GM23338 (cell line): ENCODE measurements around the gene MYCBPAP. TPM values are rescaled to one million over a fixed set of nuclear protein-coding genes. Genes with fewer than 3 reads are reported as not detected.
A peak's percentile ranks its signal among the peaks of the same experiment; 100 is the strongest.

ENCODE experiments used
- ATAC-seq: fragments of 200-7000 bp; cut with Tn5 transposase; 3 replicates; pipeline ENCODE4 v1.9.1; 2020
- DNase-seq: peaks from one replicate; pipeline ENCODE4 v3.0.0-alpha.2; 2015; ENCODE audit warnings: low spot score
- H2AFZ ChIP-seq: fragments of 200-600 bp; sonication (generic); 2 replicates; pipeline ENCODE4 v1.8.0; 2016; ENCODE audit warnings: antibody characterized with exemption, mild to moderate bottlenecking, moderate library complexity
- H3F3A ChIP-seq: fragments of 200-600 bp; sonication (generic); replicated peaks from 2 replicates; pipeline ENCODE4 v1.8.0; 2017; ENCODE audit warnings: antibody characterized with exemption, mixed run types, low read depth
- H3K27ac ChIP-seq: fragments of 200-600 bp; sonication (generic); 2 replicates; pipeline ENCODE4 v1.6.1; 2016; ENCODE audit warnings: low read depth
- H3K27me3 ChIP-seq: fragments of 200-600 bp; sonication (generic); 2 replicates; pipeline ENCODE4 v1.8.0; 2016; ENCODE audit warnings: mild to moderate bottlenecking, mixed run types, moderate library complexity; ENCODE audit not compliant: insufficient read depth
- H3K36me3 ChIP-seq: fragments of 200-600 bp; sonication (generic); 2 replicates; pipeline ENCODE4 v1.8.0; 2016; ENCODE audit warnings: mild to moderate bottlenecking; ENCODE audit not compliant: insufficient read depth
- H3K4me1 ChIP-seq: fragments of 200-600 bp; sonication (generic); 2 replicates; pipeline ENCODE4 v1.8.0; 2016; ENCODE audit warnings: mild to moderate bottlenecking, moderate library complexity; ENCODE audit not compliant: insufficient read depth
- H3K4me2 ChIP-seq: fragments of 200-600 bp; sonication (generic); 2 replicates; pipeline ENCODE4 v1.7.1; 2017; ENCODE audit warnings: mixed run types
- H3K4me3 ChIP-seq: fragments of 200-600 bp; sonication (generic); 2 replicates; pipeline ENCODE4 v1.6.1; 2016; ENCODE audit warnings: mixed run types
- H3K79me2 ChIP-seq: fragments of 200-600 bp; sonication (generic); replicated peaks from 2 replicates; pipeline ENCODE4 v1.8.0; 2017; ENCODE audit warnings: mild to moderate bottlenecking; ENCODE audit not compliant: insufficient read depth
- H3K9me2 ChIP-seq: fragments of 200-600 bp; sonication (generic); 2 replicates; pipeline ENCODE4 v1.8.0; 2017; ENCODE audit not compliant: insufficient read depth
- H4K20me1 ChIP-seq: fragments of 200-600 bp; sonication (generic); replicated peaks from 2 replicates; pipeline ENCODE4 v1.8.0; 2017; ENCODE audit warnings: mild to moderate bottlenecking; ENCODE audit not compliant: insufficient read depth
- H3K27ac Mint-ChIP-seq: 2 replicates; pipeline ENCODE4 v1.8.0; 2020; ENCODE audit warnings: inconsistent platforms, mild to moderate bottlenecking, moderate library complexity, mixed read lengths
- H3K27me3 Mint-ChIP-seq: 3 replicates; pipeline ENCODE4 v1.8.0; 2022; ENCODE audit warnings: low read depth, mild to moderate bottlenecking, moderate library complexity, mixed read lengths, inconsistent platforms; ENCODE audit not compliant: insufficient read depth, poor library complexity
- H3K36me3 Mint-ChIP-seq: 3 replicates; pipeline ENCODE4 v1.8.0; 2021; ENCODE audit warnings: low read depth, mild to moderate bottlenecking, inconsistent platforms, moderate library complexity, mixed read lengths
- H3K4me1 Mint-ChIP-seq: 3 replicates; pipeline ENCODE4 v1.8.0; 2020; ENCODE audit warnings: mild to moderate bottlenecking, inconsistent platforms, mixed read lengths
- H3K4me3 Mint-ChIP-seq: 3 replicates; pipeline ENCODE4 v1.8.0; 2021; ENCODE audit warnings: moderate library complexity, mild to moderate bottlenecking, inconsistent platforms, mixed read lengths
- H3K9me3 Mint-ChIP-seq: 3 replicates; pipeline ENCODE4 v1.8.0; 2020; ENCODE audit warnings: moderate library complexity, mild to moderate bottlenecking, inconsistent platforms, mixed read lengths
- CREB1 ChIP-seq: fragments of 250-450 bp; sonication (Bioruptor Pico); IDR thresholded peaks from 2 replicates; pipeline ENCODE4 v1.5.0; 2020; ENCODE audit warnings: low read depth, mild to moderate bottlenecking, moderate library complexity
- ETS1 ChIP-seq: IDR thresholded peaks from 2 replicates; pipeline ENCODE4 v1.6.1; 2016; ENCODE audit warnings: antibody characterized with exemption
- EZH2 ChIP-seq: fragments of 200-600 bp; sonication (generic); IDR thresholded peaks from one replicate; pipeline ENCODE4 v1.8.0; 2017; ENCODE audit warnings: antibody characterized with exemption, mild to moderate bottlenecking, low read depth; ENCODE audit not compliant: unreplicated experiment
- EZH2phosphoT487 ChIP-seq: fragments of 200-600 bp; sonication (generic); IDR thresholded peaks from one replicate; pipeline ENCODE4 v1.8.1; 2018; ENCODE audit warnings: antibody characterized with exemption; ENCODE audit not compliant: unreplicated experiment
- JUNB ChIP-seq: IDR thresholded peaks from one replicate; pipeline ENCODE4 v1.6.1; 2016; ENCODE audit warnings: antibody characterized with exemption; ENCODE audit not compliant: unreplicated experiment
- NANOG ChIP-seq: IDR thresholded peaks from 2 replicates; pipeline ENCODE4 v1.6.1; 2016; ENCODE audit warnings: antibody characterized with exemption, borderline replicate concordance
- POLR2AphosphoS5 ChIP-seq: IDR thresholded peaks from 2 replicates; pipeline ENCODE4 v1.6.1; 2016; ENCODE audit warnings: antibody characterized with exemption, low read depth
- REST ChIP-seq: IDR thresholded peaks from one replicate; pipeline ENCODE4 v1.6.1; 2018; ENCODE audit warnings: antibody characterized with exemption; ENCODE audit not compliant: unreplicated experiment
- STAT1 ChIP-seq: IDR thresholded peaks from one replicate; pipeline ENCODE4 v1.6.1; 2016; ENCODE audit warnings: antibody characterized with exemption; ENCODE audit not compliant: unreplicated experiment
- ZNF114 ChIP-seq: fragments of 250-450 bp; sonication (Bioruptor Pico); IDR thresholded peaks from 2 replicates; pipeline ENCODE4 v1.5.0; 2020; ENCODE audit warnings: mild to moderate bottlenecking, moderate library complexity
- ZNF331 ChIP-seq: fragments of 250-450 bp; sonication (Bioruptor Pico); IDR thresholded peaks from 2 replicates; pipeline ENCODE4 v1.5.0; 2020; ENCODE audit warnings: low read depth, mild to moderate bottlenecking, moderate library complexity
- ZNF462 ChIP-seq: fragments of 250-450 bp; sonication (Bioruptor Pico); IDR thresholded peaks from 2 replicates; pipeline ENCODE4 v1.5.0; 2020; ENCODE audit warnings: mild to moderate bottlenecking, moderate library complexity
- polyA plus RNA-seq: library from polyadenylated mRNA; unstranded; fragments of >200 nt; fragmentation: Nextera tagmentation; extraction: Ambion mirVana; gene quantifications from 2 replicates; pipeline ENCODE4 v1.2.1, GENCODE V29; 2016
- total RNA-seq: library from RNA; depleted of rRNA; stranded (reverse); fragments of >200 nt; shearing (Covaris generic); gene quantifications from 2 replicates; pipeline ENCODE4 v1.2.3, GENCODE V29; 2014
- TF ChIP-seq, protein P1 (sequence below), 2 experiments: fragments of 200-600 bp in 1 of 2; sonication (generic) in 1 of 2; conservative IDR thresholded peaks; 2 replicates each; pipeline versions ENCODE4 v1.5.1 to v1.6.1; 2016 to 2017; ENCODE audit warnings: antibody characterized with exemption in 2 of 2, low read depth in 2 of 2, mild to moderate bottlenecking in 2 of 2, moderate library complexity in 1 of 2

MYCBPAP gene
- total and polyA plus RNA-seq, 2 experiments from 2014 or later, result 0.63 to 1.7 TPM

DNA sequence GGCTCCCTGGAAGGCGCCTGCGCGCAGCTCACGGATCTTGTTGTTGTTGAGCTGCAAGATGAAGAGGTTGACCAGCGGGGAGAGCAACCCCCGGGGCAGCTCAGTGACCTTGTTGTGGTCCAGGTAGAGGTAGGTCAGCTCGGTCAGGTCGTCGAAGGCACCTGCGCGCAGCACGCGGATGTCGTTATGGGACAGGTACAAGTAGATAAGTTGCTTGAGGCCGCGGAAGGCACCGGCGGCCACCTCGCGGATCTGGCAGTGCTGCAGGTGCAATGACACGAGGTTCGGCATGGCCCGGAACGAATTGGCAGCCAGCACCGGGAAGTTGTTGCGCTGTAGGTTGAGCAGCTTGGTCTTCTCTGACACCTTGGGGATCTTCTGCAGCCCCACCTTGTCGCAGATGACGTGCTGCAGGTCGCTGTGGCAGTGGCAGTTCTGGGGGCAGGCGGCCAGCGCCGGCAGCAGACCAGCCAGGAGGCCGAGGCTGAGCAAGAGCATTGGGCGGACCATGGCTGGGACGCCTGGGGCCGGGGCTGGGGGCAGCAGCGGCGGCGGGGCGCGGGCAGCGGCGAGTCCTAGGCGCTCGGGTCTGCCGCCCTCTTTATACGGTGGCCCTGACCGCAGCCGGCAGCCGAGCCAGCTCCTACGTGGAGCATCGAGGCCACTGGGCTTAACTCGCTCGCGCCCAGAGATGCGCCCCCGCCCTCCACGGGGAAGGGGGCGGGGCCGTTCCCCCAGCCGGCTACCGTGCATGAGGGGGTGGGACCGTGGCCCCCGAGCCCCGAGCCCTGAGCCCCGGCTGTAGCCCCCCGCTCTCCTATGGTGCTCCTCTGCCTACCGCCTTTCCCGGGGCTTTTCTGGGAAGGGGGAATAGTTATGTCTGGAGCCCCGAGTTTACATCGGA is 39.7 kb upstream of the MYCBPAP start, which contains the start of gene CHAD:
TSS of gene CHAD (minus strand) at position 577 of the 904 bp plus-strand sequence. CDS start at position 510, 67 bp downstream.
- peaks cover 16% of the 10 kb centered on the region; the same call in 1 of the 2 replicates for H3K4me1 ChIP-seq
- H3K9me2 ChIP-seq, result no peaks in the 10 kb centered on the region
- H2AFZ ChIP-seq, result 0 out of 2 replicates have a peak within 1 kb of the TSS, but pooled peaks have one; percentile 66
- peak; percentile 53 for DNase-seq
- Mint-ChIP-seq H3K27ac (no peak within 1 kb of the TSS), H3K9me3 (no peaks in the 10 kb centered on the region; the same call in 2 of the 3 replicates), H3K4me1 (peaks cover 21% of the 10 kb centered on the region), H3K4me3 (peak within 1 kb of the TSS; percentile 72), H3K27me3 (peaks cover 36% of the 10 kb centered on the region), H3K36me3 (peaks cover 4% of the 10 kb centered on the region; the same call in 1 of the 3 replicates)
- H3K79me2 ChIP-seq, result no peaks in the 10 kb centered on the region
- H4K20me1 ChIP-seq, result peaks cover 7% of the 10 kb centered on the region; the same call in 1 of the 2 replicates
- H3K36me3 ChIP-seq, result no peaks in the 10 kb centered on the region
- peak; percentile 69 for ATAC-seq
- H3F3A ChIP-seq, result 0 out of 2 replicates have a peak, but pooled peaks cover 4% of the 10 kb centered on the region
- no peak within 1 kb of the TSS for H3K27ac ChIP-seq
- H3K4me2 ChIP-seq, result peak within 1 kb of the TSS; percentile 95
- no peak for TF ChIP-seq EZH2
- TF ChIP-seq STAT1, result no peak
- TF ChIP-seq POLR2AphosphoS5, result no peak
- no peak for TF ChIP-seq NANOG
- no peak for TF ChIP-seq ZNF462
- TF ChIP-seq ETS1, result no peak
- no peak for TF ChIP-seq EZH2phosphoT487
- TF ChIP-seq ZNF331 (CRISPR knock-in tag), result no peak
- TF ChIP-seq, protein P1, sequence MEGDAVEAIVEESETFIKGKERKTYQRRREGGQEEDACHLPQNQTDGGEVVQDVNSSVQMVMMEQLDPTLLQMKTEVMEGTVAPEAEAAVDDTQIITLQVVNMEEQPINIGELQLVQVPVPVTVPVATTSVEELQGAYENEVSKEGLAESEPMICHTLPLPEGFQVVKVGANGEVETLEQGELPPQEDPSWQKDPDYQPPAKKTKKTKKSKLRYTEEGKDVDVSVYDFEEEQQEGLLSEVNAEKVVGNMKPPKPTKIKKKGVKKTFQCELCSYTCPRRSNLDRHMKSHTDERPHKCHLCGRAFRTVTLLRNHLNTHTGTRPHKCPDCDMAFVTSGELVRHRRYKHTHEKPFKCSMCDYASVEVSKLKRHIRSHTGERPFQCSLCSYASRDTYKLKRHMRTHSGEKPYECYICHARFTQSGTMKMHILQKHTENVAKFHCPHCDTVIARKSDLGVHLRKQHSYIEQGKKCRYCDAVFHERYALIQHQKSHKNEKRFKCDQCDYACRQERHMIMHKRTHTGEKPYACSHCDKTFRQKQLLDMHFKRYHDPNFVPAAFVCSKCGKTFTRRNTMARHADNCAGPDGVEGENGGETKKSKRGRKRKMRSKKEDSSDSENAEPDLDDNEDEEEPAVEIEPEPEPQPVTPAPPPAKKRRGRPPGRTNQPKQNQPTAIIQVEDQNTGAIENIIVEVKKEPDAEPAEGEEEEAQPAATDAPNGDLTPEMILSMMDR (conservative IDR thresholded peaks at IDR 0.05; ENCODE audit: low read depth in 2 of 2), result no peak
- TF ChIP-seq JUNB, result no peak
- no peak for TF ChIP-seq REST
- no peak for TF ChIP-seq CREB1
- no peak for TF ChIP-seq ZNF114 (CRISPR knock-in tag)
- H3K4me3 ChIP-seq, result peak within 1 kb of the TSS; percentile 74
- peaks cover 34% of the 10 kb centered on the region for H3K27me3 ChIP-seq
